ENCODE measurements around the gene NYAP1.

Gene NYAP1

GRCh38 chr7:100464210-100464660, 19.5 kb upstream of the NYAP1 start, which contains the start of gene SPACDR:
Gene SPACDR (minus strand): TSS chr7:100464260. CDS start chr7:100464025, 235 bp downstream.
- no peak for DNase-seq

GRCh38 chr7:100464791-100465190, 18.9 kb upstream of the NYAP1 start:
- no peak for DNase-seq

- DNase-seq = no peak
These were observed 18.4 kb upstream of the NYAP1 start for GRCh38 chr7:100465299-100465698.

- no peak for DNase-seq
These were observed 17.9 kb upstream of the NYAP1 start for GRCh38 chr7:100465702-100466311.

GRCh38 chr7:100466653-100467605, 16.8 kb upstream of the NYAP1 start:
- no peak for DNase-seq

- no peak for DNase-seq
These were observed 15.9 kb upstream of the NYAP1 start for GRCh38 chr7:100467638-100468373.

- peak; percentile 60 for DNase-seq
These were observed 14.3 kb upstream of the NYAP1 start for GRCh38 chr7:100469227-100470044.

- no peak for DNase-seq
These were observed 12.7 kb upstream of the NYAP1 start for GRCh38 chr7:100471021-100471420.

- no peak for DNase-seq
These were observed 11.4 kb upstream of the NYAP1 start for GRCh38 chr7:100472121-100472851.

GRCh38 chr7:100472854-100473499, 10.8 kb upstream of the NYAP1 start:
- no peak for DNase-seq

GRCh38 chr7:100475549-100475948, 8.2 kb upstream of the NYAP1 start:
- no peak for DNase-seq

- DNase-seq = peak; percentile 37
These were observed 7.5 kb upstream of the NYAP1 start for GRCh38 chr7:100476101-100476780.

GRCh38 chr7:100476903-100477870, 6.5 kb upstream of the NYAP1 start:
- no peak for DNase-seq

GRCh38 chr7:100477871-100478267, 5.9 kb upstream of the NYAP1 start:
- DNase-seq = no peak

- DNase-seq = peak; percentile 97
These were observed 4.6 kb upstream of the NYAP1 start, which contains the start of gene TSC22D4 for GRCh38 chr7:100478958-100479660. Gene TSC22D4 (minus strand): TSS chr7:100479214. CDS start chr7:100478038, 1,176 bp downstream.

- no peak for DNase-seq
These were observed 2.3 kb upstream of the NYAP1 start for GRCh38 chr7:100481466-100481865.

GRCh38 chr7:100482728-100483089, 1.0 kb upstream of the NYAP1 start:
- no peak for DNase-seq

GRCh38 chr7:100483090-100483721, 521 bp upstream of the NYAP1 start:
- peak; percentile 73 for DNase-seq
